Tongue (tissue), 2 donors: ENCODE results near the gene PCNX4. TPM values are rescaled to one million over a fixed set of nuclear protein-coding genes. Genes with fewer than 3 reads are reported as not detected.

Experiments used
- DNase-seq: peaks from one replicate; pipeline ENCODE4 v3.0.0-alpha.2; 2015
- total RNA-seq: library from RNA; depleted of rRNA; stranded (reverse); fragments of >200 nt; gene quantifications from one replicate; pipeline ENCODE4 v1.2.3, GENCODE V29; 2014

PCNX4 gene
- total RNA-seq, 1 donor from 2014 or later: 81.1 TPM

GRCh38 chr14:60174352-60175254, 82.9 kb downstream of the PCNX4 start:
- no peak for DNase-seq

GRCh38 chr14:60175255-60175902, 83.7 kb downstream of the PCNX4 start:
- no peak for DNase-seq

- no peak for DNase-seq
Observed at GRCh38 chr14:60178164-60178563, 86.4 kb downstream of the PCNX4 start.

- no peak for DNase-seq
Observed at GRCh38 chr14:60178820-60179219, 87.1 kb downstream of the PCNX4 start.

- DNase-seq: no peak
Observed at GRCh38 chr14:60179431-60179869, 87.7 kb downstream of the PCNX4 start.

GRCh38 chr14:60183138-60183537, 91.4 kb downstream of the PCNX4 start:
- DNase-seq: no peak

GRCh38 chr14:60183741-60184140, 92.0 kb downstream of the PCNX4 start:
- no peak for DNase-seq

GRCh38 chr14:60184146-60184904, 92.6 kb downstream of the PCNX4 start:
- peak; percentile 87 for DNase-seq

- no peak for DNase-seq
Observed at GRCh38 chr14:60184905-60185555, 93.3 kb downstream of the PCNX4 start.

- DNase-seq: peak; percentile 18
Observed at GRCh38 chr14:60188115-60188514, 96.4 kb downstream of the PCNX4 start.

GRCh38 chr14:60188696-60189095, 97.0 kb downstream of the PCNX4 start:
- DNase-seq: no peak

- no peak for DNase-seq
Observed at GRCh38 chr14:60189923-60190840, 98.5 kb downstream of the PCNX4 start.

- DNase-seq: no peak
Observed at GRCh38 chr14:60195179-60195810, 103.6 kb downstream of the PCNX4 start.

- DNase-seq: no peak
Observed at GRCh38 chr14:60196291-60196690, 104.6 kb downstream of the PCNX4 start.

GRCh38 chr14:60197629-60198303, 106.0 kb downstream of the PCNX4 start:
- no peak for DNase-seq

- no peak for DNase-seq
Observed at GRCh38 chr14:60199321-60199720, 107.6 kb downstream of the PCNX4 start.

GRCh38 chr14:60204104-60204842, 112.5 kb downstream of the PCNX4 start:
- DNase-seq: no peak

GRCh38 chr14:60204843-60205774, 113.4 kb downstream of the PCNX4 start:
- peak; percentile 9 for DNase-seq
